Hypothalamus (tissue), 51 donors: ENCODE data around the gene ARFGEF2.

Experiments used
- DNase-seq, 51 donors: peaks; one replicate each; lab custom pipeline; 2025; lab: John Stamatoyannopoulos, UW

Gene ARFGEF2

GRCh38 chr20:48898896-48899530 lies 22.5 kb upstream of the ARFGEF2 start:
- no peak for DNase-seq

GRCh38 chr20:48899881-48900280 lies 21.6 kb upstream of the ARFGEF2 start:
- DNase-seq, result no peak

- no peak for DNase-seq
These were observed 20.2 kb upstream of the ARFGEF2 start for GRCh38 chr20:48901326-48901725.

GRCh38 chr20:48903705-48904104 lies 17.8 kb upstream of the ARFGEF2 start:
- DNase-seq, result no peak

GRCh38 chr20:48904566-48905296 lies 16.8 kb upstream of the ARFGEF2 start:
- peak in 28 of 51 donors; percentile 5 to 73 (median 16) for DNase-seq

GRCh38 chr20:48905297-48905647 lies 16.2 kb upstream of the ARFGEF2 start:
- DNase-seq, result no peak

GRCh38 chr20:48906221-48906877 lies 15.2 kb upstream of the ARFGEF2 start:
- DNase-seq, result no peak

- no peak for DNase-seq
These were observed 12.7 kb upstream of the ARFGEF2 start for GRCh38 chr20:48908656-48909319.

- no peak for DNase-seq
These were observed 11.6 kb upstream of the ARFGEF2 start for GRCh38 chr20:48909910-48910309.

GRCh38 chr20:48910347-48910781 lies 11.1 kb upstream of the ARFGEF2 start:
- DNase-seq, result no peak

GRCh38 chr20:48912065-48912464 lies 9.4 kb upstream of the ARFGEF2 start:
- DNase-seq, result no peak

GRCh38 chr20:48916699-48917098 lies 4.8 kb upstream of the ARFGEF2 start:
- DNase-seq, result no peak

GRCh38 chr20:48919336-48919881 lies 2.1 kb upstream of the ARFGEF2 start:
- no peak for DNase-seq

GRCh38 chr20:48919882-48920526 lies 1.5 kb upstream of the ARFGEF2 start:
- DNase-seq, result no peak

- DNase-seq, result peak in 1 of 51 donors; percentile 9
These were observed 864 bp upstream of the ARFGEF2 start for GRCh38 chr20:48920527-48921167.

GRCh38 chr20:48921883-48922820 lies 641 bp downstream of the ARFGEF2 start:
- peak in 10 of 51 donors; percentile 25 to 67 (median 56) for DNase-seq

- DNase-seq, result no peak
These were observed 1.7 kb downstream of the ARFGEF2 start for GRCh38 chr20:48923149-48923718.

GRCh38 chr20:48924756-48925109 lies 3.2 kb downstream of the ARFGEF2 start:
- no peak for DNase-seq

GRCh38 chr20:48926267-48926666 lies 4.8 kb downstream of the ARFGEF2 start:
- DNase-seq, result no peak
